ENCODE measurements around the gene MBNL1.
A peak's percentile ranks its signal among the peaks of the same experiment; 100 is the strongest.

Gene MBNL1

GRCh38 chr3:152268555-152269055 is at the start of gene MBNL1:
MBNL1 (plus strand) TSS chr3:152268929; CDS start chr3:152300194, 31,265 bp downstream.
- peak; percentile 91 for DNase-seq

- DNase-seq: no peak
Measured at GRCh38 chr3:152219216-152219615, 49.5 kb upstream of the MBNL1 start.

GRCh38 chr3:152219769-152220255 is 48.9 kb upstream of the MBNL1 start:
- no peak for DNase-seq

- DNase-seq: no peak
Measured at GRCh38 chr3:152222327-152222726, 46.4 kb upstream of the MBNL1 start.

GRCh38 chr3:152225201-152225600 is 43.5 kb upstream of the MBNL1 start:
- DNase-seq: no peak

- no peak for DNase-seq
Measured at GRCh38 chr3:152226176-152226575, 42.6 kb upstream of the MBNL1 start.

GRCh38 chr3:152227027-152227426 is 41.7 kb upstream of the MBNL1 start:
- DNase-seq: no peak

- DNase-seq: no peak
Measured at GRCh38 chr3:152229692-152230091, 39.0 kb upstream of the MBNL1 start.

GRCh38 chr3:152230370-152230769 is 38.4 kb upstream of the MBNL1 start:
- no peak for DNase-seq

GRCh38 chr3:152232001-152232400 is 36.7 kb upstream of the MBNL1 start:
- DNase-seq: no peak

GRCh38 chr3:152232679-152233078 is 36.0 kb upstream of the MBNL1 start:
- DNase-seq: no peak

- no peak for DNase-seq
Measured at GRCh38 chr3:152234657-152235375, 33.9 kb upstream of the MBNL1 start.

- DNase-seq: no peak
Measured at GRCh38 chr3:152235709-152236298, 32.9 kb upstream of the MBNL1 start.

- DNase-seq: no peak
Measured at GRCh38 chr3:152236716-152237115, 32.0 kb upstream of the MBNL1 start.

GRCh38 chr3:152241142-152242017 is 27.3 kb upstream of the MBNL1 start:
- no peak for DNase-seq

- DNase-seq: no peak
Measured at GRCh38 chr3:152243301-152243711, 25.4 kb upstream of the MBNL1 start.

- DNase-seq: no peak
Measured at GRCh38 chr3:152243721-152244516, 24.8 kb upstream of the MBNL1 start.

GRCh38 chr3:152244517-152244888 is 24.2 kb upstream of the MBNL1 start:
- DNase-seq: no peak

GRCh38 chr3:152245498-152246170 is 23.1 kb upstream of the MBNL1 start:
- DNase-seq: no peak

- no peak for DNase-seq
Measured at GRCh38 chr3:152251916-152252315, 16.8 kb upstream of the MBNL1 start.

GRCh38 chr3:152252755-152253154 is 16.0 kb upstream of the MBNL1 start:
- no peak for DNase-seq

- no peak for DNase-seq
Measured at GRCh38 chr3:152253514-152253913, 15.2 kb upstream of the MBNL1 start.

All from femur (tissue), 1 donor.